Smooth muscle cell of the brain vasculature (primary cell): ENCODE data around the gene TMEFF2.
"Not testable (repeated sequence)": the region's sequence is repeated elsewhere in the genome, so short reads cannot be mapped to it uniquely, and the experiment has no call there.

Experiments
- DNase-seq: peaks from one replicate; pipeline ENCODE4 v3.0.0-alpha.2; 2012; ENCODE audit warnings: low read depth, low spot score

TMEFF2 gene

GRCh38 chr2:192128655-192129054, 66.1 kb downstream of the TMEFF2 start:
- no peak for DNase-seq

- no peak for DNase-seq
Measured at GRCh38 chr2:192127434-192127833, 67.3 kb downstream of the TMEFF2 start.

GRCh38 chr2:192126912-192127311, 67.8 kb downstream of the TMEFF2 start:
- no peak for DNase-seq

GRCh38 chr2:192126426-192126825, 68.3 kb downstream of the TMEFF2 start:
- no peak for DNase-seq

- DNase-seq = no peak
Measured at GRCh38 chr2:192124571-192124970, 70.2 kb downstream of the TMEFF2 start.

GRCh38 chr2:192123847-192124246, 70.9 kb downstream of the TMEFF2 start:
- DNase-seq = no peak

- no peak for DNase-seq
Measured at GRCh38 chr2:192122946-192123345, 71.8 kb downstream of the TMEFF2 start.

- DNase-seq = no peak
Measured at GRCh38 chr2:192122141-192122540, 72.6 kb downstream of the TMEFF2 start.

GRCh38 chr2:192119536-192119935, 75.2 kb downstream of the TMEFF2 start:
- no peak for DNase-seq

GRCh38 chr2:192117705-192118104, 77.0 kb downstream of the TMEFF2 start:
- no peak for DNase-seq

GRCh38 chr2:192111536-192111935, 83.2 kb downstream of the TMEFF2 start:
- not testable (repeated sequence) for DNase-seq

GRCh38 chr2:192099742-192100141, 95.0 kb downstream of the TMEFF2 start:
- no peak for DNase-seq

- no peak for DNase-seq
Measured at GRCh38 chr2:192098814-192099491, 95.8 kb downstream of the TMEFF2 start.

GRCh38 chr2:192091476-192091875, 103.3 kb downstream of the TMEFF2 start:
- no peak for DNase-seq

- DNase-seq = no peak
Measured at GRCh38 chr2:192090911-192091310, 103.8 kb downstream of the TMEFF2 start.

- no peak for DNase-seq
Measured at GRCh38 chr2:192087398-192087958, 107.3 kb downstream of the TMEFF2 start.

GRCh38 chr2:192082121-192082520, 112.6 kb downstream of the TMEFF2 start:
- DNase-seq = no peak

- not testable (repeated sequence) for DNase-seq
Measured at GRCh38 chr2:192080096-192080495, 114.6 kb downstream of the TMEFF2 start.

- no peak for DNase-seq
Measured at GRCh38 chr2:192073878-192074277, 120.9 kb downstream of the TMEFF2 start.

- no peak for DNase-seq
Measured at GRCh38 chr2:192072778-192073177, 122.0 kb downstream of the TMEFF2 start.

- no peak for DNase-seq
Measured at GRCh38 chr2:192072261-192072660, 122.5 kb downstream of the TMEFF2 start.

- peak; percentile 4 for DNase-seq
Measured at GRCh38 chr2:192070099-192070498, 124.6 kb downstream of the TMEFF2 start.

GRCh38 chr2:192069417-192069816, 125.3 kb downstream of the TMEFF2 start:
- DNase-seq = no peak

GRCh38 chr2:192068966-192069365, 125.8 kb downstream of the TMEFF2 start:
- no peak for DNase-seq
